Common myeloid progenitor, CD34-positive (primary cell): ENCODE results near the gene BMF.

Experiments
- CTCF ChIA-PET: fragments of 350-600 bp; sonication (Branson Sonifier 250); formaldehyde crosslinking; loops from one replicate; lab custom pipeline; 2021; ENCODE audit warnings: antibody characterized with exemption; lab: Charles Lee
- POLR2A ChIA-PET: fragments of 350-600 bp; sonication (Branson Sonifier 250); formaldehyde crosslinking; loops from one replicate; lab custom pipeline; 2021; ENCODE audit warnings: antibody characterized with exemption; lab: Charles Lee
- DNase-seq, 3 donors: peaks; one replicate each; pipeline versions ENCODE4 v3.0.0 to v3.0.0-alpha.2; 2013
- H3K27ac ChIP-seq, 2 experiments: 1 replicate in 1 of 2; 2 replicates in 1 of 2; pipeline ENCODE4 v1.7.0; 2013; ENCODE audit warnings: inconsistent platforms in 2 of 2, low read length in 2 of 2, mild to moderate bottlenecking in 2 of 2, low read depth in 1 of 2, moderate library complexity in 1 of 2; ENCODE audit not compliant: severe bottlenecking in 2 of 2, insufficient read depth in 1 of 2, poor library complexity in 1 of 2
- H3K27me3 ChIP-seq, 5 experiments: replicated peaks in 2 of 5; 1 replicate in 3 of 5; 2 replicates in 2 of 5; pipeline versions ENCODE4 v1.6.1 to v1.7.0; 2013; ENCODE audit warnings: low read length in 4 of 5, mild to moderate bottlenecking in 2 of 5, moderate library complexity in 2 of 5, inconsistent platforms in 1 of 5; ENCODE audit not compliant: insufficient read depth in 5 of 5, control insufficient read depth in 4 of 5
- H3K36me3 ChIP-seq, 4 experiments: 1 replicate in 2 of 4; 2 replicates in 2 of 4; pipeline versions ENCODE4 v1.6.1 to v1.7.0; 2013; ENCODE audit warnings: low read length in 3 of 4, control low read depth in 1 of 4, mild to moderate bottlenecking in 1 of 4; ENCODE audit not compliant: control insufficient read depth in 4 of 4, insufficient read depth in 4 of 4
- H3K4me1 ChIP-seq, 4 experiments: 1 replicate in 3 of 4; 2 replicates in 1 of 4; pipeline versions ENCODE4 v1.6.1 to v1.7.1; 2013; ENCODE audit warnings: low read length in 3 of 4, mild to moderate bottlenecking in 3 of 4, control low read depth in 1 of 4, inconsistent platforms in 1 of 4, moderate library complexity in 1 of 4; ENCODE audit not compliant: control insufficient read depth in 4 of 4, insufficient read depth in 4 of 4; ENCODE audit errors: control extremely low read depth in 1 of 4
- H3K4me3 ChIP-seq, 7 experiments: 1 replicate in 4 of 7; 2 replicates in 3 of 7; pipeline versions ENCODE4 v1.5.1 to v1.7.0; 2013; ENCODE audit warnings: mild to moderate bottlenecking in 7 of 7, low read length in 6 of 7, moderate library complexity in 6 of 7, inconsistent platforms in 2 of 7, low read depth in 2 of 7, control low read depth in 1 of 7; ENCODE audit not compliant: insufficient read depth in 4 of 7, control insufficient read depth in 1 of 7; ENCODE audit errors: extremely low read depth in 1 of 7
- H3K9me3 ChIP-seq, 5 experiments: 1 replicate in 4 of 5; 2 replicates in 1 of 5; pipeline versions ENCODE4 v1.6.1 to v1.7.1; 2013; ENCODE audit warnings: low read length in 4 of 5, mild to moderate bottlenecking in 2 of 5, inconsistent platforms in 1 of 5, low read depth in 1 of 5, moderate library complexity in 1 of 5; ENCODE audit not compliant: control insufficient read depth in 4 of 5, insufficient read depth in 2 of 5; ENCODE audit errors: control extremely low read depth in 1 of 5
- whole genome bisulfite sequencing: methylation state at CpG from one replicate; pipeline ENCODE4 v1.1.5; 2013; ENCODE audit not compliant: insufficient coverage; 5-methylcytosine and 5-hydroxymethylcytosine counted together

Gene BMF

GRCh38 chr15:40062816-40063562, 45.7 kb downstream of the BMF start:
- no peaks in the 10 kb centered on the region for H3K9me3 ChIP-seq
- POLR2A ChIA-PET = interaction anchor here (1.5 kb wide), 1 partner anchor 11 kb away, joined by 4 read pairs; no protein-coding TSS in a partner anchor
- no peak for DNase-seq
- H3K27me3 ChIP-seq = no peaks in the 10 kb centered on the region
- peaks cover 0 to 3% (median 0%) of the 10 kb centered on the region in 4 experiments for H3K36me3 ChIP-seq
- CTCF ChIA-PET = interaction anchor here (1.5 to 2.5 kb wide), 2 partner anchors 33 to 42 kb away, joined by 4 to 7 read pairs; no protein-coding TSS in a partner anchor
- H3K27ac ChIP-seq = no peak overlapping the region
- H3K4me3 ChIP-seq = no peak overlapping the region
- H3K4me1 ChIP-seq = peaks cover 0 to 22% (median 13%) of the 10 kb centered on the region in 4 experiments
- 99% methylated on average over 8 of the region's 10 CpGs for WGBS

- WGBS = 91% methylated on average over 11 of the region's 15 CpGs
- H3K36me3 ChIP-seq = peaks cover 0 to 3% (median 0%) of the 10 kb centered on the region in 4 experiments
- DNase-seq = no peak
- no peaks in the 10 kb centered on the region for H3K9me3 ChIP-seq
- peaks cover 0 to 28% (median 13%) of the 10 kb centered on the region in 4 experiments for H3K4me1 ChIP-seq
- no peaks in the 10 kb centered on the region for H3K27me3 ChIP-seq
- CTCF ChIA-PET = interaction anchor here (0.9 to 2.1 kb wide), 5 partner anchors 15 to 43 kb away, joined by 3 to 5 read pairs (median 4); no protein-coding TSS in a partner anchor
- POLR2A ChIA-PET = no interaction called here
- no peak overlapping the region for H3K27ac ChIP-seq
- no peak overlapping the region for H3K4me3 ChIP-seq
Measured at GRCh38 chr15:40061212-40061901, 47.3 kb downstream of the BMF start.

GRCh38 chr15:40060236-40060961, 48.3 kb downstream of the BMF start:
- POLR2A ChIA-PET = no interaction called here
- Histone ChIP-seq H3K9me3 (no peaks in the 10 kb centered on the region), H3K27me3 (no peaks in the 10 kb centered on the region), H3K4me1 (peaks cover 5 to 37% (median 21%) of the 10 kb centered on the region in 4 experiments), H3K4me3 (no peak overlapping the region), H3K27ac (no peak overlapping the region), H3K36me3 (peaks cover 0 to 3% (median 0%) of the 10 kb centered on the region in 4 experiments)
- CTCF ChIA-PET = interaction anchor here (1.1 to 2.2 kb wide), 7 partner anchors 12 to 47 kb away, joined by 3 to 10 read pairs (median 5); no protein-coding TSS in a partner anchor
- no peak for DNase-seq
- 88% methylated on average over 8 of the region's 10 CpGs for WGBS

- CTCF ChIA-PET = interaction anchor here (1.1 to 2.2 kb wide), 7 partner anchors 12 to 47 kb away, joined by 3 to 10 read pairs (median 5); no protein-coding TSS in a partner anchor
- POLR2A ChIA-PET = no interaction called here
- Histone ChIP-seq H3K4me3 (no peak overlapping the region), H3K27ac (no peak overlapping the region), H3K27me3 (no peaks in the 10 kb centered on the region), H3K9me3 (no peaks in the 10 kb centered on the region), H3K4me1 (peaks cover 8 to 37% (median 27%) of the 10 kb centered on the region in 4 experiments), H3K36me3 (no peaks in the 10 kb centered on the region)
- WGBS = 93% methylated on average over 11 of the region's 11 CpGs
- no peak for DNase-seq
Measured at GRCh38 chr15:40059821-40060220, 48.9 kb downstream of the BMF start.

GRCh38 chr15:40058476-40059140, 50.1 kb downstream of the BMF start:
- POLR2A ChIA-PET = no interaction called here
- DNase-seq = peak in 2 of 3 donors; percentile 45 to 46
- CTCF ChIA-PET = interaction anchor here (1.8 to 2.2 kb wide), 5 partner anchors 10 to 48 kb away, joined by 5 to 10 read pairs (median 6); no protein-coding TSS in a partner anchor
- Histone ChIP-seq H3K36me3 (no peaks in the 10 kb centered on the region), H3K9me3 (no peaks in the 10 kb centered on the region), H3K27me3 (no peaks in the 10 kb centered on the region), H3K27ac (no peak overlapping the region), H3K4me3 (no peak overlapping the region), H3K4me1 (peaks cover 8 to 47% (median 39%) of the 10 kb centered on the region in 4 experiments)
- WGBS = 100% methylated on average over 1 of the region's 3 CpGs

- no peaks in the 10 kb centered on the region for H3K36me3 ChIP-seq
- CTCF ChIA-PET = interaction anchor here (1.2 to 5.8 kb wide), 3 partner anchors 12 to 50 kb away, joined by 3 to 59 read pairs (median 4); partner anchors contain the start of gene BMF
Measured at GRCh38 chr15:40055576-40056293, 52.9 kb downstream of the BMF start.

More at GRCh38 chr15:40055576-40056293, 52.9 kb downstream of the BMF start:
- no peaks in the 10 kb centered on the region for H3K9me3 ChIP-seq
- no peak for DNase-seq
- POLR2A ChIA-PET = interaction anchor here (2.3 kb wide), 1 partner anchor 51 kb away, joined by 7 read pairs; no protein-coding TSS in a partner anchor
- H3K27me3 ChIP-seq = no peaks in the 10 kb centered on the region
- H3K4me1 ChIP-seq = peaks cover 8 to 63% (median 46%) of the 10 kb centered on the region in 4 experiments
- no peak overlapping the region for H3K4me3 ChIP-seq
- no peak overlapping the region for H3K27ac ChIP-seq
- 99% methylated on average over 8 of the region's 14 CpGs for WGBS
